BE2C (cell line): ENCODE data around the gene NUDT6.

ENCODE experiments used
- DNase-seq: peaks from one replicate; pipeline ENCODE4 v3.0.0-alpha.2; 2020
- H3K27me3 ChIP-seq: fragments of 250-450 bp; sonication (Bioruptor Pico); 2 replicates; pipeline ENCODE4 v1.5.1; 2020; ENCODE audit warnings: mild to moderate bottlenecking
- H3K36me3 ChIP-seq: fragments of 250-450 bp; sonication (Bioruptor Pico); 2 replicates; pipeline ENCODE4 v1.5.1; 2020; ENCODE audit warnings: mild to moderate bottlenecking
- H3K4me1 ChIP-seq: fragments of 250-450 bp; sonication (Bioruptor Pico); 2 replicates; pipeline ENCODE4 v1.5.1; 2020
- H3K4me3 ChIP-seq: 2 replicates; pipeline ENCODE4 v1.5.1; 2011; ENCODE audit warnings: low read depth, low read length
- H3K9me3 ChIP-seq: fragments of 250-450 bp; sonication (Bioruptor Pico); 2 replicates; pipeline ENCODE4 v1.5.1; 2020
- CTCF ChIP-seq: IDR thresholded peaks from 2 replicates; pipeline ENCODE4 v1.5.1; 2012; ENCODE audit warnings: mild to moderate bottlenecking, low read depth, low read length

The NUDT6 gene

GRCh38 chr4:122861172-122861943 lies 61.0 kb downstream of the NUDT6 start:
- Histone ChIP-seq H3K36me3 (no peaks in the 10 kb centered on the region), H3K4me1 (no peaks in the 10 kb centered on the region), H3K27me3 (no peaks in the 10 kb centered on the region), H3K4me3 (no peak overlapping the region), H3K9me3 (no peaks in the 10 kb centered on the region)
- no peak for DNase-seq
- TF ChIP-seq CTCF = no peak

DNA sequence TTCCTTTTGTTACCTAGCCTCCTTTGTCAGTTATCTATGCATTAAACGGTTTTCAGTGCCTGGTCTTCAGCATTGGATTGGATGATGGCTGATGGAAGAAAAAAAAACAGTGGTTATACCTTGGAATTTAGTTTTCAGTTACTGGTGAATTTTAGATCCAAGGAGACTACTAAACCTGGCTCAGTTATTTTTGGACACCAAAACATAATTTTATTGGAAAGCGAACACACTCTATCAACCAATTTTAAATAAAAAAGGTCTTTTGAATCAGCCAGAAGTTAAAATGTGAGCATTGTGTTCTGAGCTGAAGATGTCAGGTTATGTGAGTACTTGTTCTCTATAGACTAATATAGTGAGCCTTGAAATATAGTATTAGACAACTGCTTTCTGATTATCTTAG lies 63.7 kb downstream of the NUDT6 start:
- Histone ChIP-seq H3K27me3 (no peaks in the 10 kb centered on the region), H3K9me3 (no peaks in the 10 kb centered on the region), H3K36me3 (no peaks in the 10 kb centered on the region), H3K4me3 (no peak overlapping the region), H3K4me1 (no peaks in the 10 kb centered on the region)
- TF ChIP-seq CTCF = no peak
- DNase-seq = no peak

DNA sequence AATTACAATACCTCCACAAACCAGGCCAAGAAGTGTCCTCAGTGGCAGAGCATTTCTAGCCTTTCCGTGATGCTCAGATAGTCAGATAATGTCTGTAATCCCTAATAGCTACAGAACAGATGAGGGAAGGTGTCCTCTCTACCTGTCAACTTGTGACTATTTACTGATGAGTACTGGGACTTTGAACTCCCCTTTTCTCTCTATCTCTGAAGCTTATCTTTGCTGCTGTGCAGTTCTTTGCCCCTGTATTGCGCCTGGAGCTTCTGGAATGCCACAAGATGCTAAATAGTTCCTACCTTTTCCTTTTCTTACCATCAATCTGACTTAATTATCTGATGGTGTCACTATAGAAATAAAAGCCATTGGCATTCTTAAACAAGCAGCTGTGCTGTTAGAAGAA lies 65.2 kb downstream of the NUDT6 start:
- DNase-seq = no peak
- no peaks in the 10 kb centered on the region for H3K4me1 ChIP-seq
- H3K4me3 ChIP-seq = no peak overlapping the region
- no peak for TF ChIP-seq CTCF
- no peaks in the 10 kb centered on the region for H3K9me3 ChIP-seq
- no peaks in the 10 kb centered on the region for H3K36me3 ChIP-seq
- H3K27me3 ChIP-seq = no peaks in the 10 kb centered on the region

DNA sequence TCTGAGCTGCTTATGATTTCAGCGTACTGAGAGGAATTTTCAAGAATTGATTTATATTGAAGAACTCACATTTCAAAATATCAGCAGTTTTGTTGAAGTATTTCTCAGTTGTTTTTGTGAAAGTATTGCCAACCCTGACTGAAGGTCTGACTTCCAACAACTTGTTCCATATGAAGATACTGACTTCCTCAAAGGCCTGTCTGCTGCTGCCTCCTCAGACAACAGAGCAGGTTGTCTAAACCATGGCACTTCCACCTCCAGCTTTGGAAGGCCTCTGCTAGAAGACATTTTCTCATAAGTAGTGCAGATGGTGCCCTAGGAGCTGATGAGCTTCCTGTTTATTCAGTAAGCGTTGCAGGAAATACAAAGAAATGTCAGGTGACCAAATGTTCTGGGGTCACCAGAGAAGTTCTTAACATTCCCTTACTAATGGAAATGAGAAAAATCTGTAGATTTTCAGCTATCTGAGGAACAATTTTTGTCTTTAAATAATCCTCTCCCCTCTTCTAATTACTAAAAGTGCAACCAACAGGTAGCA lies 67.0 kb downstream of the NUDT6 start:
- DNase-seq = no peak
- no peak for TF ChIP-seq CTCF
- H3K4me3 ChIP-seq = no peak overlapping the region
- H3K9me3 ChIP-seq = no peaks in the 10 kb centered on the region
- H3K4me1 ChIP-seq = no peaks in the 10 kb centered on the region
- no peaks in the 10 kb centered on the region for H3K36me3 ChIP-seq
- H3K27me3 ChIP-seq = no peaks in the 10 kb centered on the region

GRCh38 chr4:122854447-122855352 lies 67.7 kb downstream of the NUDT6 start:
- Histone ChIP-seq H3K4me1 (no peaks in the 10 kb centered on the region), H3K27me3 (no peaks in the 10 kb centered on the region), H3K36me3 (no peaks in the 10 kb centered on the region), H3K9me3 (no peaks in the 10 kb centered on the region), H3K4me3 (no peak overlapping the region)
- TF ChIP-seq CTCF = no peak
- DNase-seq = no peak
